ENCODE data around the gene CYP19A1. TPM values are rescaled to one million over a fixed set of nuclear protein-coding genes. Genes with fewer than 3 reads are reported as not detected.

CYP19A1 gene
- total and polyA plus RNA-seq, 9 of the 15 experiments (the other 6 are each of a cell fraction or from before 2014, with no cell fraction given): 0.16 to 0.63 (median 0.47) TPM; not detected in 3

GRCh38 chr15:51183076-51183475 lies 155.3 kb downstream of the CYP19A1 start (continued):
- TF ChIP-seq CTCFL (IDR thresholded peaks at IDR 0.05; ENCODE audit: borderline replicate concordance, insufficient read depth, low read depth, low read length, poor library complexity, severe bottlenecking): no peak
- no peak for TF ChIP-seq EP300 (IDR thresholded peaks at IDR 0.05; ENCODE audit: low read length)

- H3K36me3 ChIP-seq (ENCODE audit: control insufficient read depth, insufficient read depth, low read length): no peaks in the 10 kb centered on the region
- H2AFZ ChIP-seq (ENCODE audit: low read depth, low read length): no peak overlapping the region
- H3K9me3 ChIP-seq (replicated peaks; ENCODE audit: control insufficient read depth, insufficient read depth, low read depth, low read length): no peaks in the 10 kb centered on the region
- no peaks in the 10 kb centered on the region for H3K27me3 ChIP-seq (ENCODE audit: control insufficient read depth in 2 of 2, insufficient read depth in 2 of 2, low read length in 2 of 2)
- H3K4me2 ChIP-seq (ENCODE audit: insufficient read depth, low read length): no peak overlapping the region
- WGBS (ENCODE audit: insufficient coverage, low coverage, missing lambda C conversion rate): 0% methylated on average over 1 of the region's 1 CpG
- no peaks in the 10 kb centered on the region for H4K20me1 ChIP-seq (replicated peaks; ENCODE audit: control insufficient read depth, insufficient read depth, low read length)
- TF ChIP-seq CREM (IDR thresholded peaks at IDR 0.05; ENCODE audit: low read depth) (no peak), NELFE (IDR thresholded peaks at IDR 0.05; ENCODE audit: insufficient read depth, insufficient read length) (no peak)
- DNase-seq (ENCODE audit: extremely low read depth in 1 of 4, low spot score in 3 of 4) (no peak), ATAC-seq (no peak), FAIRE-seq (no peak)
- no peak overlapping the region for H3K27ac ChIP-seq (ENCODE audit: extremely low read depth, low read depth, low read length)
- no peak overlapping the region for H3K9ac ChIP-seq (ENCODE audit: insufficient read depth in 1 of 2, low read depth in 2 of 2, low read length in 2 of 2)
- intact Hi-C loops (cut with micrococcal nuclease): no loop called here
- ChIA-PET CTCF (ENCODE audit: low intra/inter-chr PET ratio) (no interaction called here), POLR2A (interaction anchor here (1.4 kb wide), 1 partner anchor 11 kb away, joined by 3 read pairs; no protein-coding TSS in a partner anchor)
- in situ Hi-C loops (cut with MboI): no loop called here
- H3K9me1 ChIP-seq (ENCODE audit: control insufficient read depth, insufficient read depth, low read length): no peaks in the 10 kb centered on the region
- no peaks in the 10 kb centered on the region for H3K79me2 ChIP-seq (ENCODE audit: control insufficient read depth, insufficient read depth, low read length)
- H3K4me3 ChIP-seq: no peak overlapping the region
- H3K4me1 ChIP-seq (replicated peaks in 1 of 2; ENCODE audit: control insufficient read depth in 2 of 2, insufficient read depth in 2 of 2, low read length in 2 of 2): peaks cover 2 to 34% of the 10 kb centered on the region in 2 experiments; a peak in 4 of 5 replicates
- no TSS peak for BruUV-seq (replicated peaks)
Observed at GRCh38 chr15:51181905-51182304, 156.5 kb downstream of the CYP19A1 start.

Data from K562 (cell line).